GM11168 (cell line): Measurements from ENCODE around the gene ATP8A2.

Experiments
- in situ Hi-C: fragments of 300-500 bp; cut with MboI; formaldehyde crosslinking; loops from one replicate; pipeline ENCODE4 v1.12.0; 2022; ENCODE audit warnings: low sequenced_read_pairs; ENCODE audit not compliant: unreplicated experiment

The ATP8A2 gene

GRCh38 chr13:25864116-25864515, 492.3 kb downstream of the ATP8A2 start:
- in situ Hi-C loops: no loop called here

- in situ Hi-C loops: no loop called here
These were observed 493.2 kb downstream of the ATP8A2 start for GRCh38 chr13:25864936-25865335.

- in situ Hi-C loops: no loop called here
These were observed 493.6 kb downstream of the ATP8A2 start for GRCh38 chr13:25865391-25865790.

- in situ Hi-C loops: no loop called here
These were observed 495.3 kb downstream of the ATP8A2 start for GRCh38 chr13:25867038-25867437.

- in situ Hi-C loops: no loop called here
These were observed 496.7 kb downstream of the ATP8A2 start for GRCh38 chr13:25868490-25868889.

GRCh38 chr13:25869941-25870340, 498.2 kb downstream of the ATP8A2 start:
- in situ Hi-C loops: no loop called here

- in situ Hi-C loops: no loop called here
These were observed 499.8 kb downstream of the ATP8A2 start for GRCh38 chr13:25871389-25872125.

GRCh38 chr13:25872481-25873241, 500.9 kb downstream of the ATP8A2 start:
- in situ Hi-C loops: no loop called here

- in situ Hi-C loops: no loop called here
These were observed 501.5 kb downstream of the ATP8A2 start for GRCh38 chr13:25873242-25873612.

- in situ Hi-C loops: no loop called here
These were observed 502.4 kb downstream of the ATP8A2 start for GRCh38 chr13:25874064-25874737.

GRCh38 chr13:25874907-25875306, 503.1 kb downstream of the ATP8A2 start:
- in situ Hi-C loops: no loop called here

- in situ Hi-C loops: no loop called here
These were observed 504.5 kb downstream of the ATP8A2 start for GRCh38 chr13:25876247-25876646.

GRCh38 chr13:25879466-25879865, 507.7 kb downstream of the ATP8A2 start:
- in situ Hi-C loops: no loop called here

- in situ Hi-C loops: no loop called here
These were observed 509.6 kb downstream of the ATP8A2 start for GRCh38 chr13:25881136-25881926.

GRCh38 chr13:25881971-25882451, 510.2 kb downstream of the ATP8A2 start:
- in situ Hi-C loops: no loop called here

- in situ Hi-C loops: no loop called here
These were observed 510.9 kb downstream of the ATP8A2 start for GRCh38 chr13:25882466-25883357.

- in situ Hi-C loops: no loop called here
These were observed 513.6 kb downstream of the ATP8A2 start for GRCh38 chr13:25885418-25885817.

GRCh38 chr13:25886438-25887214, 514.9 kb downstream of the ATP8A2 start:
- in situ Hi-C loops: no loop called here
